Measurements from ENCODE around the gene BAIAP2. TPM values are rescaled to one million over a fixed set of nuclear protein-coding genes. Genes with fewer than 3 reads are reported as not detected.

The BAIAP2 gene
- total RNA-seq, 1 experiment from 2014 or later = 67.0 TPM

GRCh38 chr17:81163703-81164370 lies 128.9 kb downstream of the BAIAP2 start:
- Mint-ChIP-seq H3K4me1 (ENCODE audit: insufficient read depth, unreplicated experiment) (no peaks in the 10 kb centered on the region), H3K36me3 (ENCODE audit: insufficient read depth, unreplicated experiment) (no peaks in the 10 kb centered on the region), H3K27me3 (ENCODE audit: insufficient read depth, unreplicated experiment) (no peaks in the 10 kb centered on the region), H3K9me3 (ENCODE audit: unreplicated experiment) (no peaks in the 10 kb centered on the region), H3K4me3 (ENCODE audit: unreplicated experiment) (no peak overlapping the region), H3K27ac (ENCODE audit: low read depth, unreplicated experiment) (no peak overlapping the region)
- TF ChIP-seq CTCF (IDR thresholded peaks at IDR 0.05; ENCODE audit: unreplicated experiment) = no peak
- intact Hi-C loops (cut with micrococcal nuclease) = no loop called here
- DNase-seq (ENCODE audit: unreplicated experiment) = no peak
- CTCF ChIA-PET = no interaction called here
- no TSS peak for BruUV-seq (replicated peaks)
- POLR2A ChIA-PET = no interaction called here

- no peak overlapping the region for H3K27ac Mint-ChIP-seq (ENCODE audit: low read depth, unreplicated experiment)
- no TSS peak for BruUV-seq (replicated peaks)
- POLR2A ChIA-PET = no interaction called here
These were observed 129.7 kb downstream of the BAIAP2 start for GRCh38 chr17:81164371-81165245.

GRCh38 chr17:81165246-81166032 lies 130.5 kb downstream of the BAIAP2 start, which contains the start of gene PVALEF:
Gene PVALEF, plus strand, starts transcription at chr17:81165507. Its CDS starts 15,720 bp downstream, at chr17:81181227.
- POLR2A ChIA-PET = interaction anchor here (0.6 kb wide), 1 partner anchor 371 kb away, joined by 3 read pairs; no protein-coding TSS in a partner anchor
- BruUV-seq (replicated peaks) = no TSS peak
- Mint-ChIP-seq H3K27me3 (ENCODE audit: insufficient read depth, unreplicated experiment) (no peaks in the 10 kb centered on the region), H3K36me3 (ENCODE audit: insufficient read depth, unreplicated experiment) (no peaks in the 10 kb centered on the region), H3K9me3 (ENCODE audit: unreplicated experiment) (no peaks in the 10 kb centered on the region), H3K4me1 (ENCODE audit: insufficient read depth, unreplicated experiment) (no peaks in the 10 kb centered on the region), H3K27ac (ENCODE audit: low read depth, unreplicated experiment) (no peak within 1 kb of the TSS), H3K4me3 (ENCODE audit: unreplicated experiment) (no peak within 1 kb of the TSS)
- no peak for DNase-seq (ENCODE audit: unreplicated experiment)
- no peak for TF ChIP-seq CTCF (IDR thresholded peaks at IDR 0.05; ENCODE audit: unreplicated experiment)
- intact Hi-C loops (cut with micrococcal nuclease) = no loop called here
- CTCF ChIA-PET = no interaction called here

More at GRCh38 chr17:81164371-81165245, 129.7 kb downstream of the BAIAP2 start:
- Mint-ChIP-seq H3K27me3 (ENCODE audit: insufficient read depth, unreplicated experiment) (no peaks in the 10 kb centered on the region), H3K36me3 (ENCODE audit: insufficient read depth, unreplicated experiment) (no peaks in the 10 kb centered on the region), H3K9me3 (ENCODE audit: unreplicated experiment) (no peaks in the 10 kb centered on the region), H3K4me1 (ENCODE audit: insufficient read depth, unreplicated experiment) (no peaks in the 10 kb centered on the region), H3K4me3 (ENCODE audit: unreplicated experiment) (no peak overlapping the region)
- intact Hi-C loops (cut with micrococcal nuclease) = no loop called here
- TF ChIP-seq CTCF (IDR thresholded peaks at IDR 0.05; ENCODE audit: unreplicated experiment) = no peak
- no peak for DNase-seq (ENCODE audit: unreplicated experiment)
- CTCF ChIA-PET = no interaction called here

- Mint-ChIP-seq H3K4me1 (ENCODE audit: insufficient read depth, unreplicated experiment) (no peaks in the 10 kb centered on the region), H3K27me3 (ENCODE audit: insufficient read depth, unreplicated experiment) (no peaks in the 10 kb centered on the region), H3K9me3 (ENCODE audit: unreplicated experiment) (no peaks in the 10 kb centered on the region), H3K36me3 (ENCODE audit: insufficient read depth, unreplicated experiment) (no peaks in the 10 kb centered on the region), H3K4me3 (ENCODE audit: unreplicated experiment) (no peak within 1 kb of the TSS), H3K27ac (ENCODE audit: low read depth, unreplicated experiment) (no peak within 1 kb of the TSS)
- no TSS peak for BruUV-seq (replicated peaks)
- intact Hi-C loops (cut with micrococcal nuclease) = no loop called here
- ChIA-PET POLR2A (no interaction called here), CTCF (no interaction called here)
- no peak for DNase-seq (ENCODE audit: unreplicated experiment)
- TF ChIP-seq CTCF (IDR thresholded peaks at IDR 0.05; ENCODE audit: unreplicated experiment) = no peak
These were observed 131.1 kb downstream of the BAIAP2 start, which contains the start of gene AATK for GRCh38 chr17:81166033-81166492. Gene AATK, minus strand, starts transcription at chr17:81166221. Its CDS starts 229 bp downstream, at chr17:81165992.

All from MCF 10A (cell line).